Measurements from ENCODE around the gene LRRC2. TPM values are rescaled to one million over a fixed set of nuclear protein-coding genes. Genes with fewer than 3 reads are reported as not detected.

The LRRC2 gene
- total and polyA plus RNA-seq, 9 of the 15 experiments (the other 6 are each of a cell fraction or from before 2014, with no cell fraction given): 0.01 to 0.04 (median 0.03) TPM; not detected in 5

- no peak overlapping the region for H3K27ac ChIP-seq (ENCODE audit: extremely low read depth, low read depth, low read length)
- no peak for ATAC-seq
- 0% methylated on average over 5 of the region's 5 CpGs for WGBS (ENCODE audit: insufficient coverage, low coverage, missing lambda C conversion rate)
- no peaks in the 10 kb centered on the region for H3K36me3 ChIP-seq (ENCODE audit: control insufficient read depth, insufficient read depth, low read length)
- no peak overlapping the region for H2AFZ ChIP-seq (ENCODE audit: low read depth, low read length)
- intact Hi-C loops (cut with micrococcal nuclease): no loop called here
- DNase-seq (ENCODE audit: extremely low read depth in 1 of 4, low spot score in 3 of 4): no peak
- no peak overlapping the region for H3K9ac ChIP-seq (ENCODE audit: insufficient read depth in 1 of 2, low read depth in 2 of 2, low read length in 2 of 2)
- CTCF ChIA-PET (ENCODE audit: low intra/inter-chr PET ratio): interaction anchor here (0.5 kb wide), 1 partner anchor 1009 kb away, joined by 3 read pairs; no protein-coding TSS in a partner anchor
- no peaks in the 10 kb centered on the region for H4K20me1 ChIP-seq (replicated peaks; ENCODE audit: control insufficient read depth, insufficient read depth, low read length)
- BruUV-seq (replicated peaks): no TSS peak
- TF ChIP-seq ZNF146 (CRISPR knock-in tag; IDR thresholded peaks at IDR 0.05; ENCODE audit: unreplicated experiment) (no peak), ZNF740 (CRISPR knock-in tag; IDR thresholded peaks at IDR 0.05) (no peak), ZNF740 (tag; IDR thresholded peaks at IDR 0.05) (no peak), CREB1 (IDR thresholded peaks at IDR 0.05) (no peak), CREB1 (CRISPR knock-in tag; IDR thresholded peaks at IDR 0.05) (no peak), MCM7 (IDR thresholded peaks at IDR 0.05) (no peak), ZNF140 (CRISPR knock-in tag; IDR thresholded peaks at IDR 0.05) (no peak), RFX1 (IDR thresholded peaks at IDR 0.05) (no peak), EZH2 (IDR thresholded peaks at IDR 0.05; ENCODE audit: borderline replicate concordance, low read depth, low read length) (no peak), RFX5 (IDR thresholded peaks at IDR 0.05; ENCODE audit: low read depth, low read length) (no peak), MTA2 (IDR thresholded peaks at IDR 0.05; ENCODE audit: low read depth) (no peak), BCL6 (CRISPR knock-in tag; IDR thresholded peaks at IDR 0.05) (no peak), ETV1 (tag; conservative IDR thresholded peaks at IDR 0.05; ENCODE audit: low read depth) (no peak), EGR1 (conservative IDR thresholded peaks at IDR 0.05) (no peak), NFYB (IDR thresholded peaks at IDR 0.05; ENCODE audit: extremely low read depth, insufficient read length) (no peak)
- H3K9me3 ChIP-seq (replicated peaks; ENCODE audit: control insufficient read depth, insufficient read depth, low read depth, low read length): no peaks in the 10 kb centered on the region
- H3K79me2 ChIP-seq (ENCODE audit: control insufficient read depth, insufficient read depth, low read length): no peaks in the 10 kb centered on the region
- no peak for FAIRE-seq
- peaks cover 0 to 59% of the 10 kb centered on the region in 2 experiments; a peak in 4 of 5 replicates for H3K27me3 ChIP-seq (ENCODE audit: control insufficient read depth in 2 of 2, insufficient read depth in 2 of 2, low read length in 2 of 2)
- POLR2A ChIA-PET: interaction anchor here (1.0 kb wide), 2 partner anchors 8 to 9 kb away, joined by 3 read pairs; no protein-coding TSS in a partner anchor
- H3K4me2 ChIP-seq (ENCODE audit: insufficient read depth, low read length): no peak overlapping the region
- H3K9me1 ChIP-seq (ENCODE audit: control insufficient read depth, insufficient read depth, low read length): no peaks in the 10 kb centered on the region
- no peak overlapping the region for H3K4me3 ChIP-seq
- in situ Hi-C loops (cut with MboI): no loop called here
- no peaks in the 10 kb centered on the region for H3K4me1 ChIP-seq (replicated peaks in 1 of 2; ENCODE audit: control insufficient read depth in 2 of 2, insufficient read depth in 2 of 2, low read length in 2 of 2)
Observed at GRCh38 chr3:46471371-46471914, 94.7 kb downstream of the LRRC2 start.
